Breast epithelium (tissue), 4 donors: ENCODE data around the gene BFSP1. TPM values are rescaled to one million over a fixed set of nuclear protein-coding genes. Genes with fewer than 3 reads are reported as not detected.
A peak's percentile ranks its signal among the peaks of the same experiment; 100 is the strongest.

Experiments used
- DNase-seq, 2 donors: peaks; one replicate each; pipeline ENCODE4 v3.0.0-alpha.2; 2019; ENCODE audit warnings: low spot score in 2 of 2
- H3K27ac ChIP-seq, 2 donors: fragments of 200-600 bp; sonication (generic) in 1 of 2; one replicate each; pipeline ENCODE4 v1.5.1; 2016 to 2019; ENCODE audit warnings: mild to moderate bottlenecking in 1 of 2
- H3K27me3 ChIP-seq, 2 donors: fragments of 200-600 bp; sonication (generic) in 1 of 2; one replicate each; pipeline versions ENCODE4 v1.5.1 to v1.6.0; 2017 to 2019; ENCODE audit warnings: control low read depth in 1 of 2, mild to moderate bottlenecking in 1 of 2
- H3K36me3 ChIP-seq: fragments of 200-600 bp; one replicate; pipeline ENCODE4 v1.5.1; 2019
- H3K4me1 ChIP-seq, 2 donors: fragments of 200-600 bp; sonication (generic); one replicate each; pipeline ENCODE4 v1.5.1; 2016 to 2019; ENCODE audit warnings: control low read depth in 1 of 2
- H3K4me3 ChIP-seq, 3 donors: fragments of 200-600 bp; sonication (generic); 1 replicate in 2 of 3; 2 replicates in 1 of 3; pipeline ENCODE4 v1.5.1; 2016 to 2019; ENCODE audit warnings: mild to moderate bottlenecking in 3 of 3, moderate library complexity in 2 of 3
- H3K9me3 ChIP-seq, 2 donors: fragments of 200-600 bp; sonication (generic) in 1 of 2; one replicate each; pipeline ENCODE4 v1.5.1; 2016 to 2019; ENCODE audit warnings: control low read depth in 1 of 2
- CTCF ChIP-seq, 3 donors: fragments of 450-650 bp; IDR thresholded peaks; one replicate each; pipeline ENCODE4 v1.5.1; 2016 to 2017; ENCODE audit warnings: antibody characterized with exemption in 3 of 3, mild to moderate bottlenecking in 3 of 3, moderate library complexity in 3 of 3
- POLR2A ChIP-seq: fragments of 450-650 bp; IDR thresholded peaks from one replicate; pipeline ENCODE4 v1.6.1; 2016; ENCODE audit warnings: antibody characterized with exemption, mild to moderate bottlenecking, moderate library complexity
- POLR2AphosphoS5 ChIP-seq, 3 donors: sonication (generic); formaldehyde crosslinking; IDR thresholded peaks; one replicate each; pipeline ENCODE4 v1.6.1; 2017; ENCODE audit warnings: antibody characterized with exemption in 3 of 3
- intact Hi-C: fragments of 100-400 bp; cut with DNase I; formaldehyde crosslinking; loops from one replicate; pipeline ENCODE4 v1.15.1; 2023; ENCODE audit warnings: low total_unique reads
- total RNA-seq, 3 donors: library from RNA; depleted of rRNA; stranded (reverse); fragments of >200 nt; gene quantifications; one replicate each; pipeline ENCODE4 v1.1.0, GENCODE V29; 2016

The BFSP1 gene
- total RNA-seq, 3 donors from 2014 or later: 0.80 to 2.8 (median 1.6) TPM

- Histone ChIP-seq H3K27ac (no peak overlapping the region), H3K4me3 (no peak overlapping the region), H3K4me1 (no peaks in the 10 kb centered on the region), H3K36me3 (no peaks in the 10 kb centered on the region), H3K9me3 (no peaks in the 10 kb centered on the region), H3K27me3 (no peaks in the 10 kb centered on the region)
- intact Hi-C loops: loop anchor here (5.0 kb wide), 1 partner anchor 974 kb away; the partner anchor contains the start of gene SEC23B
- TF ChIP-seq POLR2AphosphoS5 (IDR thresholded peaks at IDR 0.05): no peak
- no peak for TF ChIP-seq POLR2A
- TF ChIP-seq CTCF (IDR thresholded peaks at IDR 0.05): no peak
- no peak for DNase-seq
These were observed 2.2 kb upstream of the BFSP1 start for GRCh38 chr20:17533396-17533795.

- no peak for TF ChIP-seq CTCF (IDR thresholded peaks at IDR 0.05)
- no peak for TF ChIP-seq POLR2A
- no peak for TF ChIP-seq POLR2AphosphoS5 (IDR thresholded peaks at IDR 0.05)
- Histone ChIP-seq H3K36me3 (no peaks in the 10 kb centered on the region), H3K9me3 (no peaks in the 10 kb centered on the region), H3K4me1 (no peaks in the 10 kb centered on the region), H3K27ac (peak overlapping the region in 1 of 2 donors; percentile 85), H3K27me3 (no peaks in the 10 kb centered on the region), H3K4me3 (peak overlapping the region; percentile 53 to 79 (median 61))
- no peak for DNase-seq
- intact Hi-C loops: loop anchor here (5.0 kb wide), 1 partner anchor 976 kb away; the partner anchor contains the start of gene SEC23B
These were observed 466 bp upstream of the BFSP1 start for GRCh38 chr20:17531665-17532025.

GRCh38 chr20:17530153-17530552, 1.0 kb downstream of the BFSP1 start:
- H3K36me3 ChIP-seq: no peaks in the 10 kb centered on the region
- no peaks in the 10 kb centered on the region for H3K9me3 ChIP-seq
- no peak overlapping the region for H3K27ac ChIP-seq
- no peak for TF ChIP-seq POLR2AphosphoS5 (IDR thresholded peaks at IDR 0.05)
- TF ChIP-seq CTCF (IDR thresholded peaks at IDR 0.05): no peak
- no peak for TF ChIP-seq POLR2A
- no peak for DNase-seq
- no peaks in the 10 kb centered on the region for H3K4me1 ChIP-seq
- H3K4me3 ChIP-seq: no peak overlapping the region
- no peaks in the 10 kb centered on the region for H3K27me3 ChIP-seq
- intact Hi-C loops: loop anchor here (5.0 kb wide), 1 partner anchor 977 kb away; the partner anchor contains the start of gene SEC23B

- Histone ChIP-seq H3K9me3 (no peaks in the 10 kb centered on the region), H3K27ac (no peak overlapping the region), H3K4me3 (no peak overlapping the region), H3K4me1 (no peaks in the 10 kb centered on the region), H3K36me3 (no peaks in the 10 kb centered on the region), H3K27me3 (no peaks in the 10 kb centered on the region)
- intact Hi-C loops: no loop called here
- DNase-seq: no peak
- TF ChIP-seq POLR2A: no peak
- no peak for TF ChIP-seq POLR2AphosphoS5 (IDR thresholded peaks at IDR 0.05)
- TF ChIP-seq CTCF (IDR thresholded peaks at IDR 0.05): no peak
These were observed 1.6 kb downstream of the BFSP1 start for GRCh38 chr20:17529586-17529985.

GRCh38 chr20:17525650-17526049, 5.5 kb downstream of the BFSP1 start:
- H3K4me1 ChIP-seq: no peaks in the 10 kb centered on the region
- no peak overlapping the region for H3K4me3 ChIP-seq
- H3K9me3 ChIP-seq: no peaks in the 10 kb centered on the region
- H3K27ac ChIP-seq: no peak overlapping the region
- intact Hi-C loops: no loop called here
- no peak for DNase-seq
- no peaks in the 10 kb centered on the region for H3K36me3 ChIP-seq
- H3K27me3 ChIP-seq: no peaks in the 10 kb centered on the region
- TF ChIP-seq POLR2A (no peak), POLR2AphosphoS5 (IDR thresholded peaks at IDR 0.05) (no peak), CTCF (IDR thresholded peaks at IDR 0.05) (no peak)
